Thyroid gland (tissue), 4 donors: ENCODE results near the gene ALPK1. TPM values are rescaled to one million over a fixed set of nuclear protein-coding genes. Genes with fewer than 3 reads are reported as not detected.

Experiments
- DNase-seq, 2 donors: peaks; one replicate each; pipeline ENCODE4 v3.0.0-alpha.2; 2019
- H3K27ac ChIP-seq, 3 donors: fragments of 200-600 bp; sonication (generic); 1 replicate in 2 of 3; 2 replicates in 1 of 3; pipeline ENCODE4 v1.5.1; 2016 to 2019; ENCODE audit warnings: mild to moderate bottlenecking in 1 of 3, moderate library complexity in 1 of 3
- H3K27me3 ChIP-seq: fragments of 200-600 bp; sonication (generic); one replicate; pipeline ENCODE4 v1.5.1; 2019
- H3K36me3 ChIP-seq, 2 donors: fragments of 200-600 bp; sonication (generic); one replicate each; pipeline ENCODE4 v1.5.1; 2016 to 2019
- H3K4me1 ChIP-seq, 2 donors: fragments of 200-600 bp; sonication (generic); one replicate each; pipeline ENCODE4 v1.5.1; 2017 to 2019
- H3K4me3 ChIP-seq, 3 donors: fragments of 200-600 bp; sonication (generic); replicated peaks in 1 of 3; 1 replicate in 2 of 3; 2 replicates in 1 of 3; pipeline ENCODE4 v1.5.1; 2016; ENCODE audit warnings: mild to moderate bottlenecking in 1 of 3
- H3K9me3 ChIP-seq: fragments of 200-600 bp; sonication (generic); one replicate; pipeline ENCODE4 v1.5.1; 2017
- POLR2A ChIP-seq, 2 donors: fragments of 450-650 bp; IDR thresholded peaks; one replicate each; pipeline ENCODE4 v1.6.1; 2017; ENCODE audit warnings: antibody characterized with exemption in 2 of 2, mild to moderate bottlenecking in 2 of 2, moderate library complexity in 1 of 2
- WGBS, 2 donors: methylation state at CpG; one replicate each; pipeline ENCODE4 v1.1.5; 2017; 5-methylcytosine and 5-hydroxymethylcytosine counted together
- intact Hi-C: fragments of 100-400 bp; cut with DNase I; formaldehyde crosslinking; loops from one replicate; pipeline ENCODE4 v1.15.1; 2023
- total RNA-seq, 4 donors: library from RNA; depleted of rRNA; stranded (reverse); fragments of >200 nt; gene quantifications; one replicate each; pipeline ENCODE4 v1.2.3, GENCODE V29; 2016
- TF ChIP-seq, protein P1 (sequence below), 6 experiments: fragments of 200-600 bp in 3 of 6; fragments of 450-650 bp in 3 of 6; sonication (generic) in 3 of 6; IDR thresholded peaks; one replicate each; pipeline ENCODE4 v1.5.1; 2016 to 2019; ENCODE audit warnings: antibody characterized with exemption in 6 of 6, mild to moderate bottlenecking in 2 of 6, inconsistent platforms in 1 of 6, moderate library complexity in 1 of 6

Gene ALPK1
- total RNA-seq, 4 donors from 2014 or later: 27.9 to 46.2 (median 32.7) TPM

DNA sequence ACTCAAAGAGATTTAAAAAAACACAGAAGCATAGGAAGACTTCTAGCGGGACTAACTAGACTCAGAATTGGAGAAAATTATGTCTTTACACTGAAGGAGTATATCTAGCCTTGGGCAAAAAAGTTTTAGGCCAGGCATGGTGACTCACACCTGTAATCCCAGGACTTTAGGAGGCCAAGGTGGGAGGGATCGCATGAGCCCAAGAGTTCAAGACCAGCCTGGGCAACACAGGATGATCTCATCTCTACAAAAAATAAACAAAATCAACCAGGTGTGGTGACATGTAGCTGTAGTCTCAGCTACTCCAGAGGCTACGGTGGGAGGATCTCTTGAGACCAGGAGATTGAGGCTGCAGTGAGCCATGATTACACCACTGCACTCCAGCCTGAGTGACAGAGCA, 119.3 kb downstream of the ALPK1 start:
- intact Hi-C loops: no loop called here
- Histone ChIP-seq H3K4me3 (no peak overlapping the region), H3K27ac (no peak overlapping the region), H3K27me3 (no peaks in the 10 kb centered on the region), H3K36me3 (peaks cover 0 to 6% of the 10 kb centered on the region in 2 donors), H3K9me3 (no peaks in the 10 kb centered on the region), H3K4me1 (no peaks in the 10 kb centered on the region)
- TF ChIP-seq, protein P1, sequence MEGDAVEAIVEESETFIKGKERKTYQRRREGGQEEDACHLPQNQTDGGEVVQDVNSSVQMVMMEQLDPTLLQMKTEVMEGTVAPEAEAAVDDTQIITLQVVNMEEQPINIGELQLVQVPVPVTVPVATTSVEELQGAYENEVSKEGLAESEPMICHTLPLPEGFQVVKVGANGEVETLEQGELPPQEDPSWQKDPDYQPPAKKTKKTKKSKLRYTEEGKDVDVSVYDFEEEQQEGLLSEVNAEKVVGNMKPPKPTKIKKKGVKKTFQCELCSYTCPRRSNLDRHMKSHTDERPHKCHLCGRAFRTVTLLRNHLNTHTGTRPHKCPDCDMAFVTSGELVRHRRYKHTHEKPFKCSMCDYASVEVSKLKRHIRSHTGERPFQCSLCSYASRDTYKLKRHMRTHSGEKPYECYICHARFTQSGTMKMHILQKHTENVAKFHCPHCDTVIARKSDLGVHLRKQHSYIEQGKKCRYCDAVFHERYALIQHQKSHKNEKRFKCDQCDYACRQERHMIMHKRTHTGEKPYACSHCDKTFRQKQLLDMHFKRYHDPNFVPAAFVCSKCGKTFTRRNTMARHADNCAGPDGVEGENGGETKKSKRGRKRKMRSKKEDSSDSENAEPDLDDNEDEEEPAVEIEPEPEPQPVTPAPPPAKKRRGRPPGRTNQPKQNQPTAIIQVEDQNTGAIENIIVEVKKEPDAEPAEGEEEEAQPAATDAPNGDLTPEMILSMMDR (IDR thresholded peaks at IDR 0.05): no peak
- no peak for TF ChIP-seq POLR2A (IDR thresholded peaks at IDR 0.05)
- WGBS, 2 donors: 82 to 87% methylated on average over 3 of the region's 3 CpGs
- no peak for DNase-seq

DNA sequence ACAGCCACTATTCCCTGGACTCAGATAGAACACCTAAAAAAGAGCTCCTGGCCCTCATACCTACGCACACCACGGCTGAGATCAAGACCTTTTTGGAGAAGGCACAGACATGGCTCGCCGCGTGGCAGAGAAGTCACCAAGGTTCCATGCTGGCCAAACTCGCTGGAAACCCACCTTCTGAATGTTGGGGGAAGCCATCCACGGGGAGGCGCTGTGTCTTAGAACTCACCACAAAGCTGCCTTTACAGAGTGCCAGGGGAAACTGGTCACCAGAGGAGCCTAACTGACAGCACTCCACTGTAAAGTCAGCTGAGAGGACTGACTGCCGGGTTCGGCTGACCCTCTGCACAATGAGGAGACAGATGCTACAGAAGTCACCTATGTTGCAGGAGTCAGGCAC, 120.9 kb downstream of the ALPK1 start:
- H3K4me1 ChIP-seq: no peaks in the 10 kb centered on the region
- H3K9me3 ChIP-seq: no peaks in the 10 kb centered on the region
- WGBS, 2 donors: 66% methylated on average over 9 to 10 of the region's 10 CpGs
- H3K27ac ChIP-seq: no peak overlapping the region
- H3K27me3 ChIP-seq: no peaks in the 10 kb centered on the region
- intact Hi-C loops: no loop called here
- no peak overlapping the region for H3K4me3 ChIP-seq
- TF ChIP-seq, protein P1 (IDR thresholded peaks at IDR 0.05): no peak
- TF ChIP-seq POLR2A (IDR thresholded peaks at IDR 0.05): no peak
- H3K36me3 ChIP-seq: peaks cover 0 to 6% of the 10 kb centered on the region in 2 donors
- DNase-seq: no peak

DNA sequence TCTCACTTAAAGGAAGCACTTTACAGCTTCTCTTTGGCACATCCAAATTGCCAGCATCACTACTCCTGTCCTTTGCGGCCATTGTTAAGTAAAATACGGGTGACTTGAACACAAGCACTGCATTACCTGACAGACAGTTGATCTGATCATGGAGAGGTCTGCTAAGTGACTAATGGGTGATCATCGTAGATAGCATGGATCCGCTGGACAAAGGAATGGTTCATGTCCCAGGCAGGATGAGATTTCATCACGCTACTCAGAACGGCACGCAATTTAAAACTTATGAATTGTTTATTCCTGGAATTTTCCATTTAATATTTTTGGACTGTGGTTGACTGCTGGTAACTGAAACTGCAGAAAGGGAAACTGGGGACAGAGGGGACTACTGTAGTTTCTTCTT, 124.7 kb downstream of the ALPK1 start:
- 91 to 95% methylated on average over 7 of the region's 7 CpGs for WGBS, 2 donors
- Histone ChIP-seq H3K9me3 (no peaks in the 10 kb centered on the region), H3K4me3 (no peak overlapping the region), H3K4me1 (no peaks in the 10 kb centered on the region), H3K27me3 (no peaks in the 10 kb centered on the region), H3K36me3 (no peaks in the 10 kb centered on the region), H3K27ac (no peak overlapping the region)
- no peak for TF ChIP-seq POLR2A (IDR thresholded peaks at IDR 0.05)
- TF ChIP-seq, protein P1 (IDR thresholded peaks at IDR 0.05): no peak
- DNase-seq: no peak
- intact Hi-C loops: no loop called here

DNA sequence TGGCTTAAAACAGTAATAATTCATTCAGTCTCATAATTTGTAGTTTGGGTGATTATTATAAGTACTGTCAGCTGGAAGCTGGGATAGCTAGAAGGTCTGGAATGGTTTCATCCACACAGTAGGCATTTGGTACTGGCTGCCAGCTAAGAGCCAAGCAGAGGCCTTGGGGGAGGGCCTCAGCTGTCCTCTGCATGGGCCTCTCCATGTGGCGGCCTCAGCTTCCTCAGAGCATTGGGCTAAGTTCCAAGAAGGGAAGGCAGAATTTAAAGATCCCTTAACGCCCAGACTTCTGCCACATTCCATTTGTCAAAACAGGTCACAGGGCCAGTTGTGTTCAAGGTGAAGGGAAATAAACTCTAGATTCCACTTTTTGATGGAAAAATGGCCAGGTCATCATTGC, 125.5 kb downstream of the ALPK1 start:
- TF ChIP-seq, protein P1 (IDR thresholded peaks at IDR 0.05): no peak
- TF ChIP-seq POLR2A (IDR thresholded peaks at IDR 0.05): no peak
- intact Hi-C loops: no loop called here

DNA sequence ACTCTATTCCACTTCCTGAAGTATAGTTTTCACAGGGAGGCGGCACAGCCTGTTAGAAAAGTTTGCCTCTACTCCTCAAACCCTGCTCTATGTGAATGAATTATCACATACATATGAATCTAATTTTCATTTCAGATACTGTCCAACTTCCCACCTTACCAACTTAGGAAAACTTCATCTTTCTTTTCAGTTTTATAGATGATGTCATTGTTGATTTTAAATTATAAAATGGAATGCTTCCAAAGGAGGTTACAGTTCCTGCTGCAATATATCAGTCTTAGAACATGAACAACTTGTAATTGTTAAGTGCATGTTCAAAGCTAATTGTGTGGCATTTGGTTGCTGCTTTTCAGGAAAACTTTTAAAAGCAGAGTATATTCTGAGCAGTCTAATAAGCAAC, 126.4 kb downstream of the ALPK1 start:
- Histone ChIP-seq H3K4me1 (no peaks in the 10 kb centered on the region), H3K27ac (no peak overlapping the region), H3K27me3 (no peaks in the 10 kb centered on the region), H3K36me3 (no peaks in the 10 kb centered on the region), H3K9me3 (no peaks in the 10 kb centered on the region), H3K4me3 (no peak overlapping the region)
- intact Hi-C loops: no loop called here
- no peak for TF ChIP-seq POLR2A (IDR thresholded peaks at IDR 0.05)
- TF ChIP-seq, protein P1 (IDR thresholded peaks at IDR 0.05): no peak
- DNase-seq: no peak
- 93 to 97% methylated on average over 1 of the region's 1 CpG for WGBS, 2 donors

More for the DNA sequence above, 125.5 kb downstream of the ALPK1 start:
- WGBS, 2 donors: 78 to 82% methylated on average over 2 of the region's 2 CpGs
- Histone ChIP-seq H3K27me3 (no peaks in the 10 kb centered on the region), H3K4me1 (no peaks in the 10 kb centered on the region), H3K36me3 (no peaks in the 10 kb centered on the region), H3K4me3 (no peak overlapping the region), H3K27ac (no peak overlapping the region), H3K9me3 (no peaks in the 10 kb centered on the region)
- no peak for DNase-seq
